GM12874 (cell line): Measurements from ENCODE around the gene SPTBN1.

Source experiments
- CTCF ChIP-seq: IDR thresholded peaks from 2 replicates; pipeline ENCODE4 v1.5.1; 2011; ENCODE audit warnings: low read depth, mild to moderate bottlenecking, control low read depth, low read length, moderate library complexity; ENCODE audit not compliant: insufficient read depth

Gene SPTBN1

GRCh38 chr2:54629914-54630857 lies 174.1 kb downstream of the SPTBN1 start:
- TF ChIP-seq CTCF, result no peak

GRCh38 chr2:54630858-54631497 lies 174.9 kb downstream of the SPTBN1 start:
- TF ChIP-seq CTCF, result no peak

GRCh38 chr2:54631755-54632154 lies 175.6 kb downstream of the SPTBN1 start:
- TF ChIP-seq CTCF, result no peak

GRCh38 chr2:54632733-54633692 lies 176.9 kb downstream of the SPTBN1 start:
- TF ChIP-seq CTCF, result no peak

- no peak for TF ChIP-seq CTCF
These were observed 177.9 kb downstream of the SPTBN1 start for GRCh38 chr2:54634021-54634420.

GRCh38 chr2:54634564-54635511 lies 178.7 kb downstream of the SPTBN1 start:
- TF ChIP-seq CTCF, result no peak
